Measurements from ENCODE around the gene CGRRF1. TPM values are rescaled to one million over a fixed set of nuclear protein-coding genes. Genes with fewer than 3 reads are reported as not detected.

CGRRF1 gene
- total and polyA plus RNA-seq, 9 of the 15 experiments (the other 6 are each of a cell fraction or from before 2014, with no cell fraction given), result 2.8 to 15.8 (median 4.6) TPM

DNA sequence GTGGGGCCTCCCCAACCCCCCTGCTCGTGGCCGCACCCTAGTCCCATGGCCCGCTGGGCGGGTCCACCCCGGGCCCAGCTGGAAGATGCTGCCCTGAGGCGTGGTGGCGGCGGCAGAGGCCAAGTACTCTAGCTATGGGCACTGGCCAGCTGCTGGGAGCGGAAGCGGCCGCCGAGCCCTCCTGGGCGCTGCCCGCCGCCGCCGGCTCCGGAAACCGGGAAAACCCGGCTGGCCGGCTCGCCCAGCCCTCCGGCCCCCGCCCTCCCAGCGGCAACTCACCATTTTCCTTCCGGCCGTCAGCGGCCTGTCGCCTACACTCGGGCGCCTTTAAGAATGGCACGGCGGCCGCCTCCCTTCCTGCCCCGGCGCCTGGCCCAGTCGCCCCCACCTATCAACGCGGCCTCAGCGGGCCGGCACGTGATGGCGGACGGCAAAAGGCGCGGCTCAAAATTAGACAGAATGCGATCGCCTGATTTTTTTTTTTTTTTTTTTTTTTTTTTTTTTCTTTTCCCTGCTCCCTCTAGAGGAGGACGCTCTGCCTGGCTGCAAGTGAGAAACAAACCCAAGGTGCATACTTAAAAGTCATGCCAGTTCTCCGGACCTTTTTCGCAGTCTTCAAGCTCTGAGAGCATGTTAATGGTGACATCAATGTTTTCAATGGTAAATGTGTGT, 20.9 kb upstream of the CGRRF1 start, which contains the start of gene GMFB (continued):
- TF ChIP-seq, protein P1, sequence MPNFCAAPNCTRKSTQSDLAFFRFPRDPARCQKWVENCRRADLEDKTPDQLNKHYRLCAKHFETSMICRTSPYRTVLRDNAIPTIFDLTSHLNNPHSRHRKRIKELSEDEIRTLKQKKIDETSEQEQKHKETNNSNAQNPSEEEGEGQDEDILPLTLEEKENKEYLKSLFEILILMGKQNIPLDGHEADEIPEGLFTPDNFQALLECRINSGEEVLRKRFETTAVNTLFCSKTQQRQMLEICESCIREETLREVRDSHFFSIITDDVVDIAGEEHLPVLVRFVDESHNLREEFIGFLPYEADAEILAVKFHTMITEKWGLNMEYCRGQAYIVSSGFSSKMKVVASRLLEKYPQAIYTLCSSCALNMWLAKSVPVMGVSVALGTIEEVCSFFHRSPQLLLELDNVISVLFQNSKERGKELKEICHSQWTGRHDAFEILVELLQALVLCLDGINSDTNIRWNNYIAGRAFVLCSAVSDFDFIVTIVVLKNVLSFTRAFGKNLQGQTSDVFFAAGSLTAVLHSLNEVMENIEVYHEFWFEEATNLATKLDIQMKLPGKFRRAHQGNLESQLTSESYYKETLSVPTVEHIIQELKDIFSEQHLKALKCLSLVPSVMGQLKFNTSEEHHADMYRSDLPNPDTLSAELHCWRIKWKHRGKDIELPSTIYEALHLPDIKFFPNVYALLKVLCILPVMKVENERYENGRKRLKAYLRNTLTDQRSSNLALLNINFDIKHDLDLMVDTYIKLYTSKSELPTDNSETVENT (CRISPR knock-in tag; IDR thresholded peaks at IDR 0.05), result peak; percentile 3; the same call in 1 of the 2 replicates
- no peak for TF ChIP-seq POLR3A (IDR thresholded peaks at IDR 0.05; ENCODE audit: borderline replicate concordance, extremely low read depth, insufficient read depth, insufficient read length)
- no peak for TF ChIP-seq ZSCAN32 (CRISPR knock-in tag; IDR thresholded peaks at IDR 0.05)
- 0 out of 4 replicates have a peak, but pooled peaks of 1 of the 2 experiments have one; percentile 12 for TF ChIP-seq NRF1 (conservative IDR thresholded peaks at IDR 0.05 in 1 of 2, IDR thresholded peaks at IDR 0.05 in 1 of 2)
- TF ChIP-seq, protein P2, sequence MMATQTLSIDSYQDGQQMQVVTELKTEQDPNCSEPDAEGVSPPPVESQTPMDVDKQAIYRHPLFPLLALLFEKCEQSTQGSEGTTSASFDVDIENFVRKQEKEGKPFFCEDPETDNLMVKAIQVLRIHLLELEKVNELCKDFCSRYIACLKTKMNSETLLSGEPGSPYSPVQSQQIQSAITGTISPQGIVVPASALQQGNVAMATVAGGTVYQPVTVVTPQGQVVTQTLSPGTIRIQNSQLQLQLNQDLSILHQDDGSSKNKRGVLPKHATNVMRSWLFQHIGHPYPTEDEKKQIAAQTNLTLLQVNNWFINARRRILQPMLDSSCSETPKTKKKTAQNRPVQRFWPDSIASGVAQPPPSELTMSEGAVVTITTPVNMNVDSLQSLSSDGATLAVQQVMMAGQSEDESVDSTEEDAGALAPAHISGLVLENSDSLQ (IDR thresholded peaks at IDR 0.05), result no peak; the same call in 1 of the 2 replicates
- peak; percentile 72 for TF ChIP-seq KLF16 (IDR thresholded peaks at IDR 0.05)
- TF ChIP-seq ZNF174 (CRISPR knock-in tag; IDR thresholded peaks at IDR 0.05), result no peak
- peak; percentile 60; the same call in 1 of the 2 replicates for TF ChIP-seq L3MBTL2 (IDR thresholded peaks at IDR 0.05)
- TF ChIP-seq, protein P3, sequence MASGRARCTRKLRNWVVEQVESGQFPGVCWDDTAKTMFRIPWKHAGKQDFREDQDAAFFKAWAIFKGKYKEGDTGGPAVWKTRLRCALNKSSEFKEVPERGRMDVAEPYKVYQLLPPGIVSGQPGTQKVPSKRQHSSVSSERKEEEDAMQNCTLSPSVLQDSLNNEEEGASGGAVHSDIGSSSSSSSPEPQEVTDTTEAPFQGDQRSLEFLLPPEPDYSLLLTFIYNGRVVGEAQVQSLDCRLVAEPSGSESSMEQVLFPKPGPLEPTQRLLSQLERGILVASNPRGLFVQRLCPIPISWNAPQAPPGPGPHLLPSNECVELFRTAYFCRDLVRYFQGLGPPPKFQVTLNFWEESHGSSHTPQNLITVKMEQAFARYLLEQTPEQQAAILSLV (tag; IDR thresholded peaks at IDR 0.05), result no peak
- peak; percentile 41; the same call in 1 of the 2 replicates for TF ChIP-seq CREB1 (IDR thresholded peaks at IDR 0.05)
- TF ChIP-seq CREB1 (CRISPR knock-in tag; IDR thresholded peaks at IDR 0.05), result no peak
- TF ChIP-seq, protein P4, sequence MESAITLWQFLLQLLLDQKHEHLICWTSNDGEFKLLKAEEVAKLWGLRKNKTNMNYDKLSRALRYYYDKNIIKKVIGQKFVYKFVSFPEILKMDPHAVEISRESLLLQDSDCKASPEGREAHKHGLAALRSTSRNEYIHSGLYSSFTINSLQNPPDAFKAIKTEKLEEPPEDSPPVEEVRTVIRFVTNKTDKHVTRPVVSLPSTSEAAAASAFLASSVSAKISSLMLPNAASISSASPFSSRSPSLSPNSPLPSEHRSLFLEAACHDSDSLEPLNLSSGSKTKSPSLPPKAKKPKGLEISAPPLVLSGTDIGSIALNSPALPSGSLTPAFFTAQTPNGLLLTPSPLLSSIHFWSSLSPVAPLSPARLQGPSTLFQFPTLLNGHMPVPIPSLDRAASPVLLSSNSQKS (CRISPR knock-in tag; IDR thresholded peaks at IDR 0.05), result no peak
- peak; percentile 69 to 79; a peak in 3 of 4 replicates for TF ChIP-seq MAZ (CRISPR knock-in tag; conservative IDR thresholded peaks at IDR 0.05 in 1 of 2, IDR thresholded peaks at IDR 0.05 in 1 of 2)
- TF ChIP-seq, protein P5, sequence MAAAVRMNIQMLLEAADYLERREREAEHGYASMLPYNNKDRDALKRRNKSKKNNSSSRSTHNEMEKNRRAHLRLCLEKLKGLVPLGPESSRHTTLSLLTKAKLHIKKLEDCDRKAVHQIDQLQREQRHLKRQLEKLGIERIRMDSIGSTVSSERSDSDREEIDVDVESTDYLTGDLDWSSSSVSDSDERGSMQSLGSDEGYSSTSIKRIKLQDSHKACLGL (CRISPR knock-in tag; IDR thresholded peaks at IDR 0.05; ENCODE audit: borderline replicate concordance, poor library complexity, severe bottlenecking), result no peak

All from K562 (cell line).